Caco-2 (cell line): ENCODE results near the gene ADGRG4. TPM values are rescaled to one million over a fixed set of nuclear protein-coding genes. Genes with fewer than 3 reads are reported as not detected.

Experiments
- BruUV-seq: library from RNA; stranded (reverse); fragments of 400-500 nt; replicated peaks from 2 replicates; lab custom pipeline; 2021; lab: Mats Ljungman, UMichigan
- CTCF ChIA-PET: fragments of 300-600 bp; sonication (Branson Sonifier 250); formaldehyde crosslinking; loops from one replicate; lab custom pipeline; 2022; ENCODE audit warnings: antibody characterized with exemption; lab: Charles Lee
- POLR2A ChIA-PET: fragments of 300-600 bp; sonication (Branson Sonifier 250); formaldehyde crosslinking; loops from one replicate; lab custom pipeline; 2022; ENCODE audit warnings: antibody characterized with exemption; lab: Charles Lee
- DNase-seq, 2 experiments: peaks; one replicate each; pipeline versions ENCODE4 v3.0.0 to v3.0.0-alpha.2; 2020 to 2022
- H3K27me3 ChIP-seq: replicated peaks from 2 replicates; pipeline ENCODE4 v1.6.0; 2011; ENCODE audit warnings: low read length; ENCODE audit not compliant: control insufficient read depth, insufficient read depth
- H3K36me3 ChIP-seq: 2 replicates; pipeline ENCODE4 v1.5.1; 2011; ENCODE audit warnings: low read length; ENCODE audit not compliant: control insufficient read depth, insufficient read depth
- H3K4me1 ChIP-seq: fragments of 250-450 bp; sonication (Bioruptor Pico); 2 replicates; pipeline ENCODE4 v1.5.1; 2020; ENCODE audit warnings: mild to moderate bottlenecking
- H3K4me3 ChIP-seq: 2 replicates; pipeline ENCODE4 v1.5.1; 2011; ENCODE audit warnings: low read depth, mild to moderate bottlenecking, control low read depth, low read length
- H3K9me3 ChIP-seq: fragments of 250-450 bp; sonication (Bioruptor Pico); 2 replicates; pipeline ENCODE4 v1.5.1; 2020; ENCODE audit warnings: mild to moderate bottlenecking, moderate library complexity
- H3K27ac Mint-ChIP-seq: one replicate; pipeline ENCODE4 v1.8.0; 2022; ENCODE audit warnings: mixed read lengths; ENCODE audit not compliant: unreplicated experiment
- H3K27me3 Mint-ChIP-seq: one replicate; pipeline ENCODE4 v1.8.0; 2022; ENCODE audit warnings: mixed read lengths; ENCODE audit not compliant: insufficient read depth, unreplicated experiment
- H3K36me3 Mint-ChIP-seq: one replicate; pipeline ENCODE4 v1.8.0; 2022; ENCODE audit warnings: mild to moderate bottlenecking, mixed read lengths; ENCODE audit not compliant: insufficient read depth, unreplicated experiment
- H3K4me1 Mint-ChIP-seq: one replicate; pipeline ENCODE4 v1.8.0; 2022; ENCODE audit warnings: low read depth, mixed read lengths; ENCODE audit not compliant: unreplicated experiment
- H3K4me3 Mint-ChIP-seq: one replicate; pipeline ENCODE4 v1.8.0; 2022; ENCODE audit warnings: mild to moderate bottlenecking, moderate library complexity, mixed read lengths; ENCODE audit not compliant: unreplicated experiment
- H3K9me3 Mint-ChIP-seq: one replicate; pipeline ENCODE4 v1.8.0; 2022; ENCODE audit warnings: mixed read lengths; ENCODE audit not compliant: unreplicated experiment
- CTCF ChIP-seq, 2 experiments: fragments of 200-600 bp in 1 of 2; IDR thresholded peaks; 1 replicate in 1 of 2; 2 replicates in 1 of 2; pipeline versions ENCODE4 v1.5.1 to v1.8.0; 2011 to 2022; ENCODE audit warnings: antibody characterized with exemption in 1 of 2, control low read depth in 1 of 2, inconsistent platforms in 1 of 2, low read depth in 1 of 2, low read length in 1 of 2, mild to moderate bottlenecking in 1 of 2, moderate library complexity in 1 of 2; ENCODE audit not compliant: insufficient read depth in 1 of 2, severe bottlenecking in 1 of 2, unreplicated experiment in 1 of 2
- intact Hi-C: fragments of 100-400 bp; cut with micrococcal nuclease; formaldehyde crosslinking; loops from one replicate; pipeline ENCODE4 v1.10.0; 2022; ENCODE audit not compliant: unreplicated experiment
- total RNA-seq: library from RNA; stranded (reverse); gene quantifications from 2 replicates; pipeline ENCODE4 v1.2.3, GENCODE V29; 2022

Gene ADGRG4
- total RNA-seq, 1 experiment from 2014 or later, result not detected

GRCh38 chrX:136269921-136270320 is 30.8 kb upstream of the ADGRG4 start:
- Mint-ChIP-seq H3K4me3 (no peak overlapping the region), H3K36me3 (no peaks in the 10 kb centered on the region), H3K27me3 (no peaks in the 10 kb centered on the region), H3K4me1 (no peaks in the 10 kb centered on the region), H3K9me3 (no peaks in the 10 kb centered on the region), H3K27ac (no peak overlapping the region)
- H3K27me3 ChIP-seq, result no peaks in the 10 kb centered on the region
- H3K4me1 ChIP-seq, result no peaks in the 10 kb centered on the region
- no peak for TF ChIP-seq CTCF (IDR thresholded peaks at IDR 0.05; ENCODE audit: insufficient read depth in 1 of 2, low read depth in 1 of 2, low read length in 1 of 2, severe bottlenecking in 1 of 2, unreplicated experiment in 1 of 2)
- DNase-seq, result no peak
- ChIA-PET POLR2A (no interaction called here), CTCF (interaction anchor here (0.7 kb wide), 1 partner anchor 16 kb away, joined by 5 read pairs; no protein-coding TSS in a partner anchor)
- H3K36me3 ChIP-seq, result no peaks in the 10 kb centered on the region
- BruUV-seq, result no TSS peak
- H3K4me3 ChIP-seq, result no peak overlapping the region
- intact Hi-C loops, result loop anchor here (10.0 kb wide), 1 partner anchor 65 kb away; no protein-coding TSS in a partner anchor
- H3K9me3 ChIP-seq, result no peaks in the 10 kb centered on the region

DNA sequence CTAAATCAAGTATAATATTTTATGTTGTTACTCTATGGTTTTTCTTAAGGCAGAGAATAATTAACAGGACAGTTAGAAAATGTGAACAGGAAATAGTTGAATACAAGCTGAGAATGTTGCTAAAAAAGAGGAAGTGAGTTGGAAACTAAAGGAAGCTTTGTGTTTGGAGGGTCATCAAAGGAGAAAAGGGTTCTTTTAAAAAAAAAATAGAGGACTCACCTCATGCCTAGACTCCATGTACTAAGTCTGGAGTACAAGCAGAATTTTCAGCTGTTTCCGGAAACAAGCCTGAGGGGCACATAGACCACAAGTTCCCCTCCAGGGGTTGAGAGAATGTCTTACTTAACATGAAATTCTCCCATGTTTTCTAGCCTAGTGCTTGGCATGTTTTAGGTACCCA is 29.5 kb upstream of the ADGRG4 start:
- H3K36me3 ChIP-seq, result no peaks in the 10 kb centered on the region
- no TSS peak for BruUV-seq
- H3K4me1 Mint-ChIP-seq, result no peaks in the 10 kb centered on the region
- intact Hi-C loops, result no loop called here
- no peak for TF ChIP-seq CTCF (IDR thresholded peaks at IDR 0.05; ENCODE audit: insufficient read depth in 1 of 2, low read depth in 1 of 2, low read length in 1 of 2, severe bottlenecking in 1 of 2, unreplicated experiment in 1 of 2)
- ChIA-PET POLR2A (no interaction called here), CTCF (no interaction called here)
- H3K27me3 Mint-ChIP-seq, result no peaks in the 10 kb centered on the region
- no peak overlapping the region for H3K4me3 Mint-ChIP-seq
- H3K27ac Mint-ChIP-seq, result no peak overlapping the region
- no peaks in the 10 kb centered on the region for H3K4me1 ChIP-seq
- H3K9me3 ChIP-seq, result no peaks in the 10 kb centered on the region
- H3K36me3 Mint-ChIP-seq, result no peaks in the 10 kb centered on the region
- no peak overlapping the region for H3K4me3 ChIP-seq
- DNase-seq, result no peak
- H3K27me3 ChIP-seq, result no peaks in the 10 kb centered on the region
- no peaks in the 10 kb centered on the region for H3K9me3 Mint-ChIP-seq

GRCh38 chrX:136272325-136272724 is 28.4 kb upstream of the ADGRG4 start:
- Histone ChIP-seq H3K4me1 (no peaks in the 10 kb centered on the region), H3K27me3 (no peaks in the 10 kb centered on the region), H3K36me3 (no peaks in the 10 kb centered on the region), H3K4me3 (no peak overlapping the region), H3K9me3 (no peaks in the 10 kb centered on the region)
- Mint-ChIP-seq H3K9me3 (no peaks in the 10 kb centered on the region), H3K27ac (no peak overlapping the region), H3K4me3 (no peak overlapping the region), H3K36me3 (no peaks in the 10 kb centered on the region), H3K27me3 (no peaks in the 10 kb centered on the region), H3K4me1 (no peaks in the 10 kb centered on the region)
- no peak for TF ChIP-seq CTCF (IDR thresholded peaks at IDR 0.05; ENCODE audit: insufficient read depth in 1 of 2, low read depth in 1 of 2, low read length in 1 of 2, severe bottlenecking in 1 of 2, unreplicated experiment in 1 of 2)
- BruUV-seq, result no TSS peak
- DNase-seq, result no peak
- ChIA-PET POLR2A (no interaction called here), CTCF (interaction anchor here (0.6 to 0.9 kb wide), 2 partner anchors 109 to 225 kb away, joined by 3 to 4 read pairs; no protein-coding TSS in a partner anchor)
- intact Hi-C loops, result no loop called here
